Neural progenitor cell (in vitro differentiated cells): ENCODE data around the gene NUP54. TPM values are rescaled to one million over a fixed set of nuclear protein-coding genes. Genes with fewer than 3 reads are reported as not detected.

Experiments used
- DNase-seq: peaks from one replicate; pipeline ENCODE4 v3.0.0-alpha.2; 2016; ENCODE audit warnings: low spot score
- H2AFZ ChIP-seq: fragments of 200-600 bp; sonication (generic); replicated peaks from 2 replicates; pipeline ENCODE4 v1.6.1; 2016; ENCODE audit warnings: antibody characterized with exemption
- H3F3A ChIP-seq: fragments of 200-600 bp; sonication (generic); 2 replicates; pipeline ENCODE4 v1.6.1; 2016; ENCODE audit warnings: antibody characterized with exemption, low read depth
- H3K27ac ChIP-seq: fragments of 200-600 bp; sonication (generic); 2 replicates; pipeline ENCODE4 v1.5.1; 2016; ENCODE audit warnings: mild to moderate bottlenecking
- H3K27me3 ChIP-seq: fragments of 200-600 bp; sonication (generic); 2 replicates; pipeline ENCODE4 v1.6.1; 2016; ENCODE audit warnings: mild to moderate bottlenecking, moderate library complexity
- H3K36me3 ChIP-seq: fragments of 200-600 bp; sonication (generic); 2 replicates; pipeline ENCODE4 v1.5.1; 2016
- H3K4me1 ChIP-seq: fragments of 200-600 bp; sonication (generic); 2 replicates; pipeline ENCODE4 v1.6.1; 2016; ENCODE audit warnings: mixed run types
- H3K4me2 ChIP-seq: fragments of 200-600 bp; sonication (generic); 2 replicates; pipeline ENCODE4 v1.6.1; 2016
- H3K4me3 ChIP-seq: fragments of 200-600 bp; sonication (generic); 2 replicates; pipeline ENCODE4 v1.5.1; 2016
- H3K79me2 ChIP-seq: fragments of 200-600 bp; sonication (generic); 2 replicates; pipeline ENCODE4 v1.6.1; 2016; ENCODE audit warnings: low read depth
- H3K9ac ChIP-seq: fragments of 200-600 bp; sonication (generic); 2 replicates; pipeline ENCODE4 v1.6.1; 2016
- H3K9me3 ChIP-seq: fragments of 200-600 bp; sonication (generic); 2 replicates; pipeline ENCODE4 v1.5.1; 2016; ENCODE audit warnings: low read depth
- H4K20me1 ChIP-seq: fragments of 200-600 bp; sonication (generic); 2 replicates; pipeline ENCODE4 v1.6.1; 2016; ENCODE audit warnings: low read depth
- H3K27ac Mint-ChIP-seq: 3 replicates; pipeline ENCODE4 v1.8.0; 2021; ENCODE audit warnings: mixed read lengths
- H3K27me3 Mint-ChIP-seq: 2 replicates; pipeline ENCODE4 v1.8.0; 2022; ENCODE audit warnings: low read depth, mild to moderate bottlenecking, inconsistent platforms, moderate library complexity, mixed read lengths; ENCODE audit not compliant: insufficient read depth
- H3K36me3 Mint-ChIP-seq: 3 replicates; pipeline ENCODE4 v1.8.0; 2021; ENCODE audit warnings: mixed read lengths
- H3K4me1 Mint-ChIP-seq: 3 replicates; pipeline ENCODE4 v1.8.0; 2021; ENCODE audit warnings: mixed read lengths
- H3K4me3 Mint-ChIP-seq: 3 replicates; pipeline ENCODE4 v1.8.0; 2021; ENCODE audit warnings: mild to moderate bottlenecking, moderate library complexity, mixed read lengths
- H3K9me3 Mint-ChIP-seq: 3 replicates; pipeline ENCODE4 v1.8.0; 2020; ENCODE audit warnings: mixed read lengths
- EZH2 ChIP-seq: fragments of 200-600 bp; sonication (generic); IDR thresholded peaks from 2 replicates; pipeline ENCODE4 v1.6.1; 2017; ENCODE audit warnings: antibody characterized with exemption, mild to moderate bottlenecking, moderate library complexity
- EZH2phosphoT487 ChIP-seq: fragments of 200-600 bp; sonication (generic); IDR thresholded peaks from 2 replicates; pipeline ENCODE4 v1.6.1; 2017; ENCODE audit warnings: antibody characterized with exemption
- total RNA-seq: library from RNA; depleted of rRNA; stranded (reverse); fragments of >200 nt; gene quantifications from 2 replicates; pipeline ENCODE4 v1.2.3, GENCODE V29; 2015; ENCODE audit warnings: low replicate concordance
- TF ChIP-seq, protein P1 (sequence below): fragments of 200-600 bp; sonication (generic); IDR thresholded peaks from 2 replicates; pipeline ENCODE4 v1.5.1; 2017; ENCODE audit warnings: antibody characterized with exemption, mild to moderate bottlenecking

The NUP54 gene, protein sequence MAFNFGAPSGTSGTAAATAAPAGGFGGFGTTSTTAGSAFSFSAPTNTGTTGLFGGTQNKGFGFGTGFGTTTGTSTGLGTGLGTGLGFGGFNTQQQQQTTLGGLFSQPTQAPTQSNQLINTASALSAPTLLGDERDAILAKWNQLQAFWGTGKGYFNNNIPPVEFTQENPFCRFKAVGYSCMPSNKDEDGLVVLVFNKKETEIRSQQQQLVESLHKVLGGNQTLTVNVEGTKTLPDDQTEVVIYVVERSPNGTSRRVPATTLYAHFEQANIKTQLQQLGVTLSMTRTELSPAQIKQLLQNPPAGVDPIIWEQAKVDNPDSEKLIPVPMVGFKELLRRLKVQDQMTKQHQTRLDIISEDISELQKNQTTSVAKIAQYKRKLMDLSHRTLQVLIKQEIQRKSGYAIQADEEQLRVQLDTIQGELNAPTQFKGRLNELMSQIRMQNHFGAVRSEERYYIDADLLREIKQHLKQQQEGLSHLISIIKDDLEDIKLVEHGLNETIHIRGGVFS
- 107 and 161 TPM in 2 replicates for total RNA-seq

DNA sequence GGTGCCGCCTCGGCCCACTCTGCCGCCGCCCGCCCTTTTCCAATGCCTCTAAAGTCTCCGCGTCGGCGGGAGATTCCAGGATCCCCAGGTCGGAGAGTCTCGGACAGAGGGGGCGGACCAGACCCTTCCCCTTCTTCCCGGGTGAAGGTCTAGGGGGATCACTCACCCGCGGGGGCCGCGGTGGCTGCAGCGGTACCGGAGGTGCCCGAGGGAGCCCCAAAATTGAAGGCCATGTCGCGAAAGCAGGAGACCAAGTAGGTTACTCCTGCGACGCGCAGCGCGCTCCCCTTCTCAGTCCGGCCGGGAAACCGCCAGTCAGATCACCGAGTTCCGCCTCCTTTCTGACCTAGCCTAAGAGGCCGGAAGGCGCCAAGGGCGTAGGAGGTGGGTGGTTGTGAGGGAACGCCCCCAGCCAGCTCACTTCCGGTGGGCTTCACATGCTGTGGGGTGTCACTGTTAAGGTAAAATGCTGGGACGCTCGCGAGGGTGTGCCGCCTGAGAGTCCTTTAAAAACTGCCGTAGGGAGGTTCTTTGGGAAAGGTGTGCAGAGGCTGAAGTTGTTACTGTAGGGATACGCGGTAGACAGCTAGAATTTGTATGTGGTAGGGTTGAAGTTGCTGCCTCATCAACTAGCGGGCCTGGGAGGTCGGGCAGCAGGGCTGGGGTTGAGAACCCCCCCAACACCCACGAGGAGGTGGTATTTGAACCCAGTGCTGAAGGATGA lies at the start of gene NUP54:
Gene NUP54, minus strand, starts transcription at position 256 of the 724 bp plus-strand sequence. Its CDS starts 23 bp downstream, at position 233.
- peak; percentile 96 for DNase-seq
- Histone ChIP-seq H3K9ac (peak within 1 kb of the TSS; percentile 87), H3K36me3 (peaks cover 9% of the 10 kb centered on the region), H3K4me2 (peak within 1 kb of the TSS; percentile 96), H4K20me1 (peaks cover 19% of the 10 kb centered on the region), H3K27me3 (no peaks in the 10 kb centered on the region), H3K4me1 (peaks cover 18% of the 10 kb centered on the region), H3K4me3 (peak within 1 kb of the TSS; percentile 86), H3K9me3 (no peaks in the 10 kb centered on the region), H3K27ac (peak within 1 kb of the TSS; percentile 96), H3K79me2 (peaks cover 60% of the 10 kb centered on the region), H3F3A (peaks cover 13% of the 10 kb centered on the region), H2AFZ (peak within 1 kb of the TSS; percentile 93)
- Mint-ChIP-seq H3K27ac (peak within 1 kb of the TSS; percentile 89), H3K4me3 (peak within 1 kb of the TSS; percentile 93), H3K36me3 (peaks cover 8% of the 10 kb centered on the region), H3K27me3 (no peaks in the 10 kb centered on the region), H3K4me1 (peaks cover 24% of the 10 kb centered on the region), H3K9me3 (no peaks in the 10 kb centered on the region)
- TF ChIP-seq, protein P1, sequence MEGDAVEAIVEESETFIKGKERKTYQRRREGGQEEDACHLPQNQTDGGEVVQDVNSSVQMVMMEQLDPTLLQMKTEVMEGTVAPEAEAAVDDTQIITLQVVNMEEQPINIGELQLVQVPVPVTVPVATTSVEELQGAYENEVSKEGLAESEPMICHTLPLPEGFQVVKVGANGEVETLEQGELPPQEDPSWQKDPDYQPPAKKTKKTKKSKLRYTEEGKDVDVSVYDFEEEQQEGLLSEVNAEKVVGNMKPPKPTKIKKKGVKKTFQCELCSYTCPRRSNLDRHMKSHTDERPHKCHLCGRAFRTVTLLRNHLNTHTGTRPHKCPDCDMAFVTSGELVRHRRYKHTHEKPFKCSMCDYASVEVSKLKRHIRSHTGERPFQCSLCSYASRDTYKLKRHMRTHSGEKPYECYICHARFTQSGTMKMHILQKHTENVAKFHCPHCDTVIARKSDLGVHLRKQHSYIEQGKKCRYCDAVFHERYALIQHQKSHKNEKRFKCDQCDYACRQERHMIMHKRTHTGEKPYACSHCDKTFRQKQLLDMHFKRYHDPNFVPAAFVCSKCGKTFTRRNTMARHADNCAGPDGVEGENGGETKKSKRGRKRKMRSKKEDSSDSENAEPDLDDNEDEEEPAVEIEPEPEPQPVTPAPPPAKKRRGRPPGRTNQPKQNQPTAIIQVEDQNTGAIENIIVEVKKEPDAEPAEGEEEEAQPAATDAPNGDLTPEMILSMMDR: no peak
- TF ChIP-seq EZH2phosphoT487: no peak
- no peak for TF ChIP-seq EZH2

DNA sequence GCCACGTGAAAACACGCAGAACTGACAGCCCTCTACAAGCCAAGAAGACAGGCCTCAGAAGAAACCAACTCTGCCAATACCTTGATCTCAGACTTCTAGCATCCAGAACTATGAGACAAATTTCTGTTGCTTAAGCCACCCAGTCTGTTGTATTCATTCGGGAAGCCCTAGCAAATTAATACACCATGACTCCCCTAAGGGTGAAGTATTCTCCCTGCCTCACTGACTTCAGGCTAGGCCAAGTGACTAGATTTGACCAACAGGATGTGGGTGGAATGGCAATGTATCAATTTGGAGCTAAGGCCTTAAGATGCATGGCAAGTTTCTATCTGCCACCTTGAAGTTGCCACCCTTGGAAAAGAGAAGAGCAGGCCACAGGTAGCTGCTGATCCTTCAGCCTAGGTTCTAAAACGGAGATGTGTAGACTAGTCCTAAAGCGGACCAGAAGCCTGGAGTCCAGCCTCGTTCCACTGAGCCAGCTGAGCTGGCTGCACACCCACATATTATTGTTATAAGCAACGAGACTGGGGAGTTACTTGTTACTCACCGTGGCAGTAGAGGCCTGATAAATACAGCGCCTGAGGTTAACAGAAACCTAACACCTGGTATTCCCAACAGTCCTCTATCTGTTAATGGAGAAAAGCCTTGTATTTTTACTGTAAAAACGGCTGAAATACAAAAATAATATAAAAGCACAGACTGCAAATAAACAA lies 49.0 kb upstream of the NUP54 start:
- H3K9me3 Mint-ChIP-seq: peaks cover 2% of the 10 kb centered on the region
- no peak overlapping the region for H3K4me3 ChIP-seq
- peaks cover 9% of the 10 kb centered on the region for H3K4me1 ChIP-seq
- no peak overlapping the region for H2AFZ ChIP-seq
- H3K27me3 ChIP-seq: no peaks in the 10 kb centered on the region
- peaks cover 35% of the 10 kb centered on the region for H3K36me3 Mint-ChIP-seq
- peaks cover 20% of the 10 kb centered on the region for H3K4me1 Mint-ChIP-seq
- no peaks in the 10 kb centered on the region for H3K36me3 ChIP-seq
- peak overlapping the region; percentile 40 for H3K27ac Mint-ChIP-seq
- H3K9me3 ChIP-seq: no peaks in the 10 kb centered on the region
- DNase-seq: no peak
- no peaks in the 10 kb centered on the region for H3F3A ChIP-seq
- peaks cover 20% of the 10 kb centered on the region for H4K20me1 ChIP-seq
- TF ChIP-seq EZH2phosphoT487: no peak
- TF ChIP-seq EZH2: no peak
- TF ChIP-seq, protein P1: no peak
- H3K4me2 ChIP-seq: no peak overlapping the region
- H3K27ac ChIP-seq: no peak overlapping the region
- no peak overlapping the region for H3K9ac ChIP-seq
- no peak overlapping the region for H3K4me3 Mint-ChIP-seq
- peaks cover 18% of the 10 kb centered on the region for H3K79me2 ChIP-seq
- H3K27me3 Mint-ChIP-seq: peaks cover 2% of the 10 kb centered on the region

DNA sequence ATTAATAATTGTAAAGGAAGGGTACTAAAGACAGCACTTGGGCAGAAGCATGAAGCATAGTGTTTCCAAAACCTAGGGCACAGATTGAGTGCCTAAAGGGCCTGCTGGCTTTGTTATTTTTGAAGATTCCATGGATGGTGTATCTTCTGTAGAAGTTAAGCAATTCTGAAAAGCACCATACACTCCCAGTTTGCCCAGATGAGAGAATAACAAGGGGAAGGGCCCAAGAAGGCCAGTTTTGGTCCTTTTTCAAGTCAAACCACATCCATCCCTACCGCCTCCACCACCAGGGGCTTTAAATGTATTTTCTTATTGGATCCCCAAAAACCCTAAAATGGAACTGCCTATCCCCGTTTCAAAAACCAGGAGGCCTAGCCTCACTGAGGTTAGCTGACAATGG lies 48.2 kb upstream of the NUP54 start:
- no peaks in the 10 kb centered on the region for H3F3A ChIP-seq
- no peak overlapping the region for H3K4me3 Mint-ChIP-seq
- H4K20me1 ChIP-seq: peaks cover 20% of the 10 kb centered on the region
- H3K4me1 Mint-ChIP-seq: peaks cover 20% of the 10 kb centered on the region
- no peak overlapping the region for H2AFZ ChIP-seq
- H3K4me1 ChIP-seq: peaks cover 9% of the 10 kb centered on the region
- H3K4me2 ChIP-seq: no peak overlapping the region
- H3K9ac ChIP-seq: no peak overlapping the region
- no peaks in the 10 kb centered on the region for H3K9me3 ChIP-seq
- no peak for DNase-seq
- H3K27ac ChIP-seq: no peak overlapping the region
- no peaks in the 10 kb centered on the region for H3K27me3 ChIP-seq
- peaks cover 40% of the 10 kb centered on the region for H3K36me3 Mint-ChIP-seq
- TF ChIP-seq, protein P1: no peak
- TF ChIP-seq EZH2phosphoT487: no peak
- TF ChIP-seq EZH2: no peak
- peaks cover 5% of the 10 kb centered on the region for H3K9me3 Mint-ChIP-seq
- no peak overlapping the region for H3K4me3 ChIP-seq
- no peaks in the 10 kb centered on the region for H3K36me3 ChIP-seq
- peak overlapping the region; percentile 40 for H3K27ac Mint-ChIP-seq
- H3K27me3 Mint-ChIP-seq: peaks cover 2% of the 10 kb centered on the region
- peaks cover 15% of the 10 kb centered on the region for H3K79me2 ChIP-seq
